Dedifferentiated amniotic fluid mesenchymal stem cell (primary cell): Measurements from ENCODE around the gene SYNPO2.

Source experiments
- DNase-seq: peaks from one replicate; pipeline ENCODE4 v3.0.0-alpha.2; 2016; ENCODE audit errors: extremely low spot score

SYNPO2 gene

DNA sequence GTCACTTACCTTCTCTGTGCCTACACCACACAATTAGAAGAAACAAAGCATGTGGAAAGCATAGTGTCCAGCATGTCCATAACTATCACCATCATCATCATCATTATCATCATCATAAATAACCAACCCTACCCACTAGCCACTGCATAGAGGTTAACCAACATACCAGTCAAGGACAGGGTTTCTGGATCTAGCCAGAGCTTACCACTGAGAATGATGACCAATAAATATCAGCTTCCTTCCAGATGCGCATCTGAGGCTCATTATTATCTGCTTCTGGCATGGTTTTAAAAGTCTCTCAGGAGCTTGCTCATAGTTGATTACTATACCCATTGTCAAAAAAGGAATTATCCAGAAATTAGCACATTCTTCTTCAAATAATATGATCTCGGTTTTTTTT is 221.5 kb downstream of the SYNPO2 start:
- DNase-seq: no peak
